Smooth muscle cell (in vitro differentiated cells): Measurements from ENCODE around the gene NEK10. TPM values are rescaled to one million over a fixed set of nuclear protein-coding genes. Genes with fewer than 3 reads are reported as not detected.

Experiments
- DNase-seq: peaks from one replicate; lab custom pipeline; 2025; ENCODE audit not compliant: unreplicated experiment; lab: John Stamatoyannopoulos, UW
- H2AFZ ChIP-seq: fragments of 200-600 bp; sonication (generic); 2 replicates; pipeline ENCODE4 v1.6.0; 2016; ENCODE audit warnings: antibody characterized with exemption, low read depth, mild to moderate bottlenecking
- H3F3A ChIP-seq: fragments of 200-600 bp; sonication (generic); 2 replicates; pipeline ENCODE4 v1.6.0; 2017; ENCODE audit warnings: antibody characterized with exemption, low read depth
- H3K27ac ChIP-seq: fragments of 200-600 bp; sonication (generic); 2 replicates; pipeline ENCODE4 v1.5.1; 2016; ENCODE audit warnings: low read depth, mild to moderate bottlenecking
- H3K27me3 ChIP-seq: fragments of 200-600 bp; sonication (generic); 2 replicates; pipeline ENCODE4 v1.6.1; 2016; ENCODE audit warnings: low read depth, mild to moderate bottlenecking
- H3K36me3 ChIP-seq: fragments of 200-600 bp; sonication (generic); 2 replicates; pipeline ENCODE4 v1.5.1; 2016; ENCODE audit warnings: low read depth
- H3K4me1 ChIP-seq: fragments of 200-600 bp; sonication (generic); 2 replicates; pipeline ENCODE4 v1.5.1; 2016; ENCODE audit warnings: low read depth
- H3K4me2 ChIP-seq: fragments of 200-600 bp; sonication (generic); 2 replicates; pipeline ENCODE4 v1.6.0; 2016; ENCODE audit warnings: mild to moderate bottlenecking
- H3K4me3 ChIP-seq: fragments of 200-600 bp; sonication (generic); 2 replicates; pipeline ENCODE4 v1.5.1; 2016; ENCODE audit warnings: mild to moderate bottlenecking
- H3K79me2 ChIP-seq: fragments of 200-600 bp; sonication (generic); 2 replicates; pipeline ENCODE4 v1.6.0; 2016; ENCODE audit warnings: low read depth, mild to moderate bottlenecking
- H3K9ac ChIP-seq: fragments of 200-600 bp; sonication (generic); 2 replicates; pipeline ENCODE4 v1.6.0; 2016; ENCODE audit warnings: low read depth
- H3K9me3 ChIP-seq: fragments of 200-600 bp; sonication (generic); replicated peaks from 2 replicates; pipeline ENCODE4 v1.5.1; 2016; ENCODE audit warnings: low read depth
- H4K20me1 ChIP-seq: fragments of 200-600 bp; sonication (generic); 2 replicates; pipeline ENCODE4 v1.6.0; 2016; ENCODE audit warnings: low read depth
- WGBS: methylation state at CpG from one replicate; pipeline ENCODE4 v1.1.7; 2016; ENCODE audit warnings: low lambda C conversion rate; 5-methylcytosine and 5-hydroxymethylcytosine counted together
- polyA plus RNA-seq: library from polyadenylated mRNA; unstranded; fragments of >200 nt; fragmentation: Nextera tagmentation; extraction: Ambion mirVana; gene quantifications from 2 replicates; pipeline ENCODE4 v1.2.1, GENCODE V29; 2016
- total RNA-seq: library from RNA; depleted of rRNA; stranded (reverse); fragments of >200 nt; gene quantifications from 2 replicates; pipeline ENCODE4 v1.2.3, GENCODE V29; 2014
- TF ChIP-seq, protein P1 (sequence below): fragments of 200-600 bp; sonication (generic); IDR thresholded peaks from 2 replicates; pipeline ENCODE4 v1.5.1; 2017; ENCODE audit warnings: borderline replicate concordance, mild to moderate bottlenecking, antibody characterized with exemption; ENCODE audit not compliant: insufficient read depth, poor library complexity, severe bottlenecking

Gene NEK10
- total and polyA plus RNA-seq, 2 experiments from 2014 or later, result 2.7 TPM; not detected in 1

- Histone ChIP-seq H3K4me3 (no peak overlapping the region), H4K20me1 (no peaks in the 10 kb centered on the region), H3K4me2 (no peak overlapping the region), H3K4me1 (peaks cover 8% of the 10 kb centered on the region), H3K36me3 (no peaks in the 10 kb centered on the region), H3K79me2 (no peaks in the 10 kb centered on the region), H3K9me3 (no peaks in the 10 kb centered on the region), H2AFZ (no peak overlapping the region), H3K27me3 (no peaks in the 10 kb centered on the region), H3F3A (no peaks in the 10 kb centered on the region), H3K27ac (no peak overlapping the region), H3K9ac (no peak overlapping the region)
- no peak for DNase-seq
- WGBS, result 79% methylated on average over 1 of the region's 1 CpG
- TF ChIP-seq, protein P1, sequence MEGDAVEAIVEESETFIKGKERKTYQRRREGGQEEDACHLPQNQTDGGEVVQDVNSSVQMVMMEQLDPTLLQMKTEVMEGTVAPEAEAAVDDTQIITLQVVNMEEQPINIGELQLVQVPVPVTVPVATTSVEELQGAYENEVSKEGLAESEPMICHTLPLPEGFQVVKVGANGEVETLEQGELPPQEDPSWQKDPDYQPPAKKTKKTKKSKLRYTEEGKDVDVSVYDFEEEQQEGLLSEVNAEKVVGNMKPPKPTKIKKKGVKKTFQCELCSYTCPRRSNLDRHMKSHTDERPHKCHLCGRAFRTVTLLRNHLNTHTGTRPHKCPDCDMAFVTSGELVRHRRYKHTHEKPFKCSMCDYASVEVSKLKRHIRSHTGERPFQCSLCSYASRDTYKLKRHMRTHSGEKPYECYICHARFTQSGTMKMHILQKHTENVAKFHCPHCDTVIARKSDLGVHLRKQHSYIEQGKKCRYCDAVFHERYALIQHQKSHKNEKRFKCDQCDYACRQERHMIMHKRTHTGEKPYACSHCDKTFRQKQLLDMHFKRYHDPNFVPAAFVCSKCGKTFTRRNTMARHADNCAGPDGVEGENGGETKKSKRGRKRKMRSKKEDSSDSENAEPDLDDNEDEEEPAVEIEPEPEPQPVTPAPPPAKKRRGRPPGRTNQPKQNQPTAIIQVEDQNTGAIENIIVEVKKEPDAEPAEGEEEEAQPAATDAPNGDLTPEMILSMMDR, result no peak
Observed at GRCh38 chr3:27325419-27325818, 43.8 kb downstream of the NEK10 start.

DNA sequence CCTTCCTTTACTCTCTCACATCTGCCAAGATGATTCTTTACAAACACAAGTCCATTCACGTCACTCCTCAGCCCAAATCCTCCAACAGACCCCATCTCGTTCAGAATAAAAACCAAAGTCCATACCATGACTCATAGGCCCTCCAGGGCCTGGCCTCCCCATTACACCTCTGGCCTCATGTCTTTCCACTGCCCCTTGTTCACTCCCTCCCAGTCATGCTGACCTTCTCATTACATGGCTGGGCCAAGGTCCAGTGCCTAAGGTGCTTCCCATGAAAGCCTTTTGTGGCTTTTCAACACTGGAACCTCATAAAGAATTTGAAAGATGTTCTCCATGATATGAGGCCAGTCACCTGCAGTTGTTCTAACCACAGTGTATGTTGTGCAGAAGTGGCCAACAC lies 44.5 kb downstream of the NEK10 start:
- Histone ChIP-seq H3K36me3 (no peaks in the 10 kb centered on the region), H2AFZ (no peak overlapping the region), H3K4me1 (peaks cover 8% of the 10 kb centered on the region), H3K4me3 (no peak overlapping the region), H3K27ac (no peak overlapping the region), H3K9me3 (no peaks in the 10 kb centered on the region), H3K79me2 (no peaks in the 10 kb centered on the region), H3K9ac (no peak overlapping the region), H4K20me1 (no peaks in the 10 kb centered on the region), H3K4me2 (no peak overlapping the region), H3K27me3 (no peaks in the 10 kb centered on the region), H3F3A (no peaks in the 10 kb centered on the region)
- WGBS, result 68% methylated on average over 2 of the region's 2 CpGs
- TF ChIP-seq, protein P1, result no peak
- no peak for DNase-seq

GRCh38 chr3:27323087-27323570 lies 46.1 kb downstream of the NEK10 start:
- Histone ChIP-seq H4K20me1 (no peaks in the 10 kb centered on the region), H3K36me3 (no peaks in the 10 kb centered on the region), H3K27ac (no peak overlapping the region), H3K27me3 (no peaks in the 10 kb centered on the region), H3K79me2 (no peaks in the 10 kb centered on the region), H3K4me3 (no peak overlapping the region), H3K9me3 (no peaks in the 10 kb centered on the region), H2AFZ (no peak overlapping the region), H3F3A (no peaks in the 10 kb centered on the region), H3K4me1 (peaks cover 8% of the 10 kb centered on the region), H3K9ac (no peak overlapping the region), H3K4me2 (no peak overlapping the region)
- DNase-seq, result no peak
- TF ChIP-seq, protein P1, result no peak
- WGBS, result 81% methylated on average over 3 of the region's 3 CpGs

DNA sequence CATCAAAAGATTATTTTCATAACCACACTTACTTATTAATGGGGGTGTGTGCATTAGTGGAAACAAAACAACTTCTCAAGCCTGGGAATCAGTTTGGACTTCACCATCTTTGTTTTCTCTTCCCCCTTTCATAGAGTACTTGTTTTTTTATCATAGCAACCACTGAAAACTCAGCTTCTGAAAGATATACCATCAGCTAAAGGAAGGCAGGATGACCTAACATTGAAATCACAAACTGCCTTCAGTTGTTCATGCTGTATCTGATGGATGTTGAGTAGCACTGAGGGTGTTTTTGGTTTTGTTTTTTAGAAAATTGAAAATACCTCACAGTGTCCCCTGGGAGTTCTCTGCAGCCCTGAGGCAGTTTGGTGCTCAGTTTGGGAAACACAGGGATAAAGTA lies 46.5 kb downstream of the NEK10 start:
- H3K27me3 ChIP-seq, result no peaks in the 10 kb centered on the region
- H3K9me3 ChIP-seq, result no peaks in the 10 kb centered on the region
- no peak overlapping the region for H3K9ac ChIP-seq
- no peak overlapping the region for H3K4me2 ChIP-seq
- no peak overlapping the region for H3K4me3 ChIP-seq
- H3K27ac ChIP-seq, result no peak overlapping the region
- peaks cover 8% of the 10 kb centered on the region for H3K4me1 ChIP-seq
- H2AFZ ChIP-seq, result no peak overlapping the region
- no peaks in the 10 kb centered on the region for H3K79me2 ChIP-seq
- no peaks in the 10 kb centered on the region for H3K36me3 ChIP-seq
- TF ChIP-seq, protein P1, result no peak
- no peaks in the 10 kb centered on the region for H3F3A ChIP-seq
- no peaks in the 10 kb centered on the region for H4K20me1 ChIP-seq
- no peak for DNase-seq
